NOMO-1 (cell line): ENCODE results near the gene PPP4R3A.
"Not testable (repeated sequence)": the region's sequence is repeated elsewhere in the genome, so short reads cannot be mapped to it uniquely, and the experiment has no call there.

Source experiments
- DNase-seq, 2 experiments: peaks; one replicate each; lab custom pipeline; 2025; ENCODE audit not compliant: unreplicated experiment in 2 of 2; lab: John Stamatoyannopoulos, UW

The PPP4R3A gene

DNA sequence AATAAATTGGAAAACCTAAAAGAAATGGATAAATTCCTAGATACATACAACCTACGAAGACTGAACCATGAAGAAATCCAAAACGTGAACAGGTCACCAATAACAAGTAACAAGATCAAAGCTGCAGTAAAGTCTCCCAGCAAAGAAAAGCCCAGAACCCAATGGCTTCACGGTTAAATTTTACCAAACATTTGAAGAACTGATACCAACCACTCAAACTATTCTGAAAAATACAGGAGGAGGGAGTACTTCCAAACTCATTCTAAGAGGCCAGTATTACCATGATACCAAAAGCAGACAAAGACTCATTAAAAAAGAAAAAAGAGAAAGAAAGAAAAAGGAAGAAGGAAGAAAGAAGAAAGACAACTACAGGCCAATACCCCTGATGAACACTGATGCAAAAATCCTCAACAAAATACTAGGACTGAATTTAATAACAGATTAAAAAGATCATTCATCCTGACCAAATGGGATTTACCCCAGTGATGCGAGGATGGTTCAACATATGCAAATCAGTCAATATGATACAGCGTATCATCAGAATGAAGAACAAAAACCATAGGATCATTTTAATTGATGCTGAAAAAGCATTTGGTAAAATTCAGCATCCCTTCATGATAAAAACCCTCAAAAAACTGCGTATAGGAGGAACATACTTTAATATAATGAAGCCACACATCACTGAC, 65.6 kb downstream of the PPP4R3A start:
- no peak for DNase-seq

DNA sequence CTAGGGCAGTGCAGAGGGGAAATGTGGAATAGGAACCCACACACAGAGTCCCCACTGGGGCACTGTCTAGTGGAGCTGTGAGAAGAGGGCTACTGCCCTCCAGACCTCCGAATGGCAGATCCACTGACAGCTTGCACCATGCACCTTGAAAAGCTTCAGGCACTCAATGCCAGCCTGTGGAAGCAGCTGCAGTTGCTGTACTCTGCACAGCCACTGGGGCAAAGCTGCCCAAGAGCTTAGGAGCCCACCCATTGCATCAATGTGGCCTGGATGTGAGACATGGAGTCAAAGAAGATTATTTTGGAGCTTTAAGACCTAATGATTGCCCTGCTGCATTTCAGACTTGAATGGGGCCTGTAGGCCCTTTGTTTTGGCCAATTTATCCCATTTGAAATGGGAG, 70.8 kb downstream of the PPP4R3A start:
- no peak for DNase-seq

DNA sequence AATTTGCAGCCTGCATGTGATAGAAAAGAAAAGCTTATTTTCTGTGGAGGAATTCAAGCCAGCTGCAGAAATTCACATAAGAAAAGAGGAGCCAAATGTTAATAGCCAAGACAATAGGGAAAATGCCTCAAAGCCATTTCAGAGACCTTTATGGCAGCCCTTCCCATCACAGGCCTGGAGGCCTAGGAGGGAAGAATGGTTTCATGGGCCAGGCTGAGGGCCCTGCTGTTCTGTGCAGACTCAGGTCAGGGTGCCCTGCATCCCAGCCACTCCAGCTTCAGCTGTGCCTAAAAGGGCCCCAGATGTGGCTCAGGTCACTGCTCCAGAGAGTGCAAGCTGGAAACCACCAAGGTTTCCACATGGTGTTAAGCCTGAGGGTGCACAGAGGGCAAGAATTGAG, 71.3 kb downstream of the PPP4R3A start:
- no peak for DNase-seq

DNA sequence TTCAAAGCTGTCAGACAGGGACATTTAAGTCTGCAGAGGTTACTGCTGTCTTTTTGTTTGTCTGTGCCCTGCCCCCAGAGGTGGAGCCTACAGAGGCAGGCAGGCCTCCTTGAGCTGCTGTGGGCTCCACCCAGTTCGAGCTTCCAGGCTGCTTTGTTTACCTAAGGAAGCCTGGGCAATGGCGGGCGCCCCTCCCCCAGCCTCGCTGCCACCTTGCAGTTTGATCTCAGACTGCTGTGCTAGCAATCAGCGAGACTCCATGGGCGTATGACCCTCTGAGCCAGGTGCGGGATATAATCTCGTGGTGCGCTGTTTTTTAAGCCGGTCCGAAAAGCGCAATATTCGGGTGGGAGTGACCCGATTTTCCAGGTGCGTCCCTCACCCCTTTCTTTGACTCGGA, 73.8 kb downstream of the PPP4R3A start:
- DNase-seq = not testable (repeated sequence)

DNA sequence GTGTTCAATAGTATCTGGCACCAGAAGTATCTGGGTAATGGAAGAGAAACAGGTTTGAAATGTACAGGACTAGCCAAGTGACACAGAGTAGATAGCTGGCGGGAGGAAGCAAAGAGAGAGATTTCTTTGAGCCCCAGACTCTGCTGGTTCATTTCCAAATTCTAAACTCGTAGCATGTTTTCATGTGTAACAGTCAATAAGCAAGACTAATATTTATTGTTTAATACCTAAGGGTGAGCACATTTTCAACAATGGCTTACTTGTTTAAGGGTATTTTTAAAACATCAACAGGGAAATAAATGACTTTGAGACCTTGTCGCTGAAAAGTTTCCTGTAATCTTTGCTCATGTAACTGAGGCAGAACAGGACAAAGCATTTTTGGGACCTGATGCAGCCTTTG, 80.7 kb downstream of the PPP4R3A start:
- DNase-seq = no peak

DNA sequence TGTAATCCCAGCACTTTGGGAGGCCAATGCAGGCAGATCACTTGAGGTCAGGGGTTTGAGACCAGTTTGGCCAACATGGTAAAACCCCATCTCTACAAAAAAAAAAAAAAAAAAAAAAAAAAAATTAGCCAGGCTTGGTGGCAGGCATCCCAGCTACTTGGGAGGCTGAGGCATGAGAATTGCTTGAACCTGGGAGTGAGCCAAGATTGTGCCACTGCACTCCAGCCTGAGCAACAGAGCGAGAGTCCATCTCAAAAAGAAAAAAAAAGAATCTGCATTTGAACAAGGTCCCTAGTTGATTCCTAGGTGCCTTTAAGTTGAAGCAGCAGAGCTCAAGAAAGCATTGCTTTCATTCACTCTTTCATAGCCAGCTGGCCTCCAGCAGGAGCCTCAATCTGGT, 81.2 kb downstream of the PPP4R3A start:
- DNase-seq = not testable (repeated sequence)

DNA sequence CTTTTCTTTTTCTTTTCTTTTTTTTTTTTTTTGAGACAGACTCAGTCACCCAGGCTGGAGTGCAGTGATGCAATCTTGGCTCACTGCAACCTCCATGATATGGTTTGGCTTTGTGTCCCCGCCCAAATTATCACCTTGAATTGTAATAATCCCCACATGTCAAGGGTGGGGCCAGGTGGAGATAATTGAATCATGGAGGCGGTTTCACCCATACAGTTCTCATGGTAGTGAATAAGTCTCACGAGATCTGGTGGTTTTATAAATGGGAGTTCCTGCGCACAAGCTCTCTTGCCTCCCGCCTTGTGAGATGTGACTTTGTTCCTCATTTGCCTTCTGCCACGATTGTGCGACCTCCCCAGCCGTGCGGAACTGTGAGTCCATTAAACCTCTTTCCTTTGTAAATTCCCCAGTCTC, 84.6 kb downstream of the PPP4R3A start:
- DNase-seq = peak; percentile 89 to 91

DNA sequence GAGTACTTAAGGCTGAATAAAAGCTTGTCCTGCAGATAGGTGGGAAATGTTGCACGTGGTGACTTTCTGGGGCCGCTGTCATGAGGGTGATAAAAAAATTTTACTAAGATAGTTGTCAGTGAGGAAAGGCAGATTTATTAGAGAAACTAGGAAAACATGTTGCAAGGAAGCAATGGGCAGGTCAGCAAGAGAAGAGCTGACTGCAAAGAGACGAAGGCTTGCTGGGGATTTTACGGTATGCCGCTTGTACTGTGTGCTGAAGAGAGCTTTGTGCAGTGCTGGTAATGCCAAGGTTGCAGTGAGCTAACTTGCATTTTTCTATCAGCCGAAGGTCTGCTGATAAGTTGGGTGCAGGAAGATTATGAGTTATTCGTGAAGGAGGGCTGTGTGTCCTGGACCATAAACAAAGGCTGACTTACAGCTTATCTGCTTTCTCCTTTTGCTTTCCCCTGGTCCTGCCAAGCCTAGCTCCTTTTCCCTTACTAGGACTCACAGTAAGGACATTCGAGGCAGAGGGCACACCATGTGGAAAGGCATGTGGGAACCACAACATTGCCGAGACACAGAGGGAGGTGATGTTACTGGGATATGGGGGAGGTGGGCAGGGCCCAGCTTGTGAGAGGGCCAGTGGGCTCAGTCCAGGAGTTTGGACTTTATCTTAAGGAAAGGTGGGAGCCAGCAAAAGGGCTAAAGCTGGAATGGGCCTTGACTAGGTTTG, 85.1 kb downstream of the PPP4R3A start:
- no peak for DNase-seq

DNA sequence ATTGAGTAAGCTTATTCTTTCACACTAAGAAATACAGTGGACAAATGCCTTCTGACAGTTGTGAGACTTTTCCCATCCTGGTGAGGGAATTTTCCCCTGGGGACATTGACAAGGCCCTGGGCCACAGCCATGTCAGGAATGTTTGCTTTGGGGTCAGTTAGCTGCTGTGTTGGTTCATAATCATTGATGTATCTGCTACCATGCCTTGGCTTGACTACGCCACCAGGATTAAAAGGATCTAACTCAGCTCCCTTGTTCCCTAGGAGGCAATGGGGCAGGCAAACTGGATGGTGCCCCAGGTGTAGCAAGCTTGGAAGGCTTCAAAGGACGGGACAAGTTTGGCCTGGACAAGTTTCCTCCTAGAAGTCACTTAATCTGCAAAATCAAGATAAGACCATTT, 89.4 kb downstream of the PPP4R3A start:
- no peak for DNase-seq

DNA sequence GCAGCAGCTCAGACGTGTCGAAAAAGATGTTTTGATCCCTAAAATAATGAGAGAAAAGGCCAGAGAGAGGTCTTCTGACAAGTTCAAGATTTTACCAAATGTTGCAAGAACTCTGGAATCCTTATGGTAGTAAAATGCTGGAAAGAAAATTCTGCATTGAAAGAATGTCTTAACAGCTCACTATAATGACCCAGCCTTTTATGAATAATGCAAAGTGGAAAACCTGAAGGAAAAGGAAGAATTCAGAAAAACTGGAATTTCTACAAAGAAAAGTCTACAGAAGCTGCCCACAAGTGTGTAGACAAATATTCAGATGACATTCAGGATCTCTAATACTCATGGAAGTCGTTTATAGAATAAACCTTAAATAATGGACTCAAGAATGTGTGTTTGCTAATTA, 90.7 kb downstream of the PPP4R3A start:
- DNase-seq = no peak

DNA sequence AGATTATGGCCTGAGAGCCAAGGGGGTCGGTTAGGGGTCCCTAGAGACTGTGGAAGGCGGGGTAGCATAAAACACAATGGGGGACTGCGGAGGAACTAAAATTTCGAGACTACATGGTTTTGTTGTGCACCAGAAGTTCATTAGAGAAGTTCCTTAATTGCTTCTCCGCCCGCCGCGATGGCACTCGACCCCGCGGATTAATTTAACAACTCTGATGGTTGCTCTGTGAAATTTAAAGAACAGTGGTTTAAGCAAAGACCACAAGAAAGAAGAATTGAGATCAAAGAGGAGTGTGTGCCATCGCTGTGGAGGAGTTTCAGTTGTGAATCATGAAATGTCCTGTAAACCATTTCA, 91.1 kb downstream of the PPP4R3A start:
- peak in 1 of 2 experiments; percentile 77 for DNase-seq

DNA sequence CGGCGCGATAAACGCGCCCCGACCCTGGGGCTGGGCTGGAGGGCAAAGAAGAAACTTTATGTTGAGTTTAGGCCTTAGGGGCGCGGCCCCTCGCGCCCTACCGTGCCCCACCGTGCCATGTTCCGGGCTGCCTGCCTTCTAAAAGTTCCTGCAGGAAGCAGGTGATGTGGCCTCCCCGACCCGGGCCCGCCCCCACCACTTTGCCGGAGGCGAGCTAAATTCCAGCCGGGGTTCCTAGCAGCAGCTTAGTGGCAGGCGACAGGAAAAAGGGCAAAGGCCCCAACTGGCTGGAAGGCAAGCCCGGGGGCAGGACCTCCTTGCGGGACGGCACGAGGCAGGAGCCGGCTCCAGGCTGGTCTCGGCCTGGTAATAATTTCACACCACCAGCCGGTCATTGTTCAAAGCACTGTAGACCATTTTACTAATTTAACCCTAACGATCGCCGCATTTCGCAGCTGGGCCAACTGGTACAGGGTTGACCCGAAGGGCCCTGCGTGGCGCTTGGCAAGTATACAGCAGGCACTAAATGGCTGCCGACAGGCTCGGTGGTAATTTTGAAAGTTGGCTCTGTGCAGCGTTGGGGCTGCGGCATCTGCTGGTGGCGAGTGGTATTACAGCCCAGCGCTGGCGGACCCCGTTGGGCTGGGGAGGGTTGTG, 91.6 kb downstream of the PPP4R3A start:
- DNase-seq = peak; percentile 70 to 77

DNA sequence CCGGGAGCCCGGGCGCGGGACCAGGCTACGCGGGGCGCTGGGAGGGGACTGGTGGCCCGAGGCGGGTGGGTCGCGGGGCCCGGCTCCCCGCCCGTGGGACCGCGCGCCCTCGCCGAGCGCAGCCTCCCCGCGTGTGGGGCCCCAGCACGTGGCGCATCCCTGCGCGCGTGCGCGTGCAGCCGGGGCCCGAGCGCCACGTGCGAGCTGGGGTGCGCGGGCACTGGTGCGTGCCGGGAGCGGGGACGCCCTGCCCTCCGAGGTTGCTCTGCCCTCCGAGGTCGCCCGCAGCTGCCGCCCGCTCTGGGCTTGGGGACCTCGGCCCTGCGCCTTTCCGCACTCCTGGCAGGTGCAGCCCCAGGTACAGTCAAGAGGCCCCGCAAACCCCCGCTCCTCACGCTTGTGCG, 92.1 kb downstream of the PPP4R3A start:
- DNase-seq = peak; percentile 58 to 67

DNA sequence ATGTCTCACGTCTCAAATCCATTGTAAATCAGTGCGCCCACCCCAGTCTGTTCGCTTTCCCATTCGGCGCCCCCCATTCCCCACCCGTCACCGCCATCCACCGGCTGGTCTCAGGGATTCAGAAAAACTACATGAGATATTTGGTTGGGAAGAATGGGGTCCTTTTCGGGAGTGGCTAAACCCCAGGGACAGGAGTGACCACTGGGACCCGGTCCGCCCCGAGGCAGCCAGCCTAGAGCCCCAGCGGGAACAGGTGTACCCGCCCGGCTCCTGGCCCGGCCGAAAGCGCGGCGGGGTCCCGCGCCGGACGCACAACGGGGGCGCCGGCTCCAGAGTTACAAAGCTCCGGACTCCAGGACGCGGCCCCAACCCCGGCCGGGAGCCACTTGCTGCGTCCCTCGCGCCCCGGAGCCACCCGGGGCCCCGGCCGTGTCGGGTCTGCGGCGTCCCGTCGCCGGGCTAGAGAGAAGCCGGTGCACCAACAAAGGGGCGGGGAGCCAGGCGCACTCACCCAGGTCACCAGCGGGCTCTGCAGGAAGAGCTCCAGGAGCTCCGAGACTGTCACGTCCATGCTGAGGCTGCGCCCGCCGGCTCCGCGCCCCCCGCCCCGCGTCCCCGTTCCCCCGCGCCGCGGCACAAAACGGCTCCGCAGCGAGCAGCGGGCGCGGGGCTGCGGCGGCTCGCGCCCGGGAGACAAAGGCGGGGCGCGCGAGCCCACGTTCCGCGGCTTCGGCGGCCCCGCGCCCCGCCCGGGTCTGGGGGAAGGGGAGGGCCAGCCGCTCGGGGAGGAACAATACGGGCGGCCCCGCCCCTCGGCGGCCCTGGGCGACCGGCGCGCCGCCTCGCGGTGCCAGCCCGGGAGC, 92.8 kb downstream of the PPP4R3A start, which contains the start of gene CCDC88C:
CCDC88C (minus strand) TSS at position 701 of the 863 bp plus-strand sequence; CDS start at position 571, 130 bp downstream.
- peak; percentile 71 to 79 for DNase-seq

DNA sequence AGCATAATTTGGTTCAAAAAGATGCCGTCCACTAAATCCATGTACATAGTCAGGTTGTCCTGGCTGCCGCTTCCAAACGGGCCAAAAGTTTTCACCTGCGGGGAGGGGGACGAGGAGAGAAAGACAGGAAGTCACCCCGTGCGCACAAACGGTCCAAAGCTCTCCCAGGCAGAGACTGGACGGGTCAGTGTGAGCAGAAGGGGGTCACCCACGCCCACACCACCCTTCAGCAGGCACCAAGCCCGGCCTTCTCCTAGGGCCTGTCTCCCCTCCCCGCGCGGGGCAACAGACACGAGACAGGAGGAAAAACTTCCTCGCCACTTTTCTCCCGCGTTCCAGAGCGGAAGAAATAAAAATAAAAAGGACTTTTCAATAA, 93.4 kb downstream of the PPP4R3A start:
- DNase-seq = no peak

DNA sequence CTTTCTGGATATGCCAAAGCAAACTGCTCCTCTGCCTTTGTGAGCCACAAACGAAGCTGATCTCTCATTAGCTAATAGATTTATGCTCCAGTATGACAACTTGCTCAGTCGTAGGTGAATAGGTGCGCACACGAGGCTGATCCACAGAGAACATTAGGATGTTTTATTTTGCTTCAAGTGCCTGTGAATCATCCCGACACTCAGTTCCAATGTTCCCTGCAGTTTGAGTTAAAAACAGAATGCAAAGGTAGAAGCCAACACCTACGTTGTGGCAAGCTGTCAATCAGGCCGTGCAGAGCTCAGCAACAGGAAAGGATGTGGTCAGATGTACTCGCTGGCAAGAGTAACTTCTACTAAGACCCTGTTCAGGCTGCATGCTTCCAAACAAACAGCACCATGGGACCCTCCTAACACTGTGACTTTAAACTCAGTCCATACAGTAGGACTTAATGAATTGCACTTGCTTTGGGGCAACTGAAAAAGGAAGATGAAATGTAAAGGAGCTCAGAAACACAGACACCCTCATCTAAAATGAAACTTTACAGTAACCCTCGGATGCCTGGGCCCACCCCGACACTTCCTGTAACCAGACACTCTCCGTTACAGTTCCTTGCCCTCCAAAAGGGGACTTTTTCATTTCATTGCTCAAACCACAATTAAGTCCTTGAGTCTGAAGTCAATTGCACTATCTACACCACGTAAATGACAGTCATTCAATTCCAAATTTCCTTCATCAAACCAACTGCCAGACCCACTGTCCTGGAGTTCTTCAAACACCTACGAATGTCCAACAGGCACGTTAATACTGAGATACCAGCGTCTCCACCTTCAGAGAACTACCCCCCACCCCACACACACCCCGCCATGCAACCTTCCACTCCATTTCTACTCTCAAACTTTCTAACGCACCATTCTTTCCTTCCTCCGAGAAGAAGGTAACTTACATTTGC, 94.0 kb downstream of the PPP4R3A start:
- peak; percentile 17 to 53 for DNase-seq

DNA sequence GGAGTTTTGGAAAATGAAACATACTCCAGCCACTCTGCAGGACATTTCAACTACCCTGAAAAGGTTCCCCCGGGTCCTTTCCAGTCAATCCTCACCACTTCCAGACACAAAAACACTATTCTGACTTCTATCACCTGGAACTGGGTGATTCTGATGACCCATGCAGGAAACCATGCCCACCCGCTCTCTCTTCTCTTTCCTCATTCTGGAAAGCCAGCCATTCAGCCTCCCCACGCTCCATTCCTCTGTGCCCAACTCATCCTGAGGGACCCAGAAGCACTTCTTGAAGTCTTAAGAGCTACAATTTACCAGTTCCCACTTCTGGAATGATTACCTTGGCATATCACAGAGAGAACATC, 95.7 kb downstream of the PPP4R3A start:
- no peak for DNase-seq

DNA sequence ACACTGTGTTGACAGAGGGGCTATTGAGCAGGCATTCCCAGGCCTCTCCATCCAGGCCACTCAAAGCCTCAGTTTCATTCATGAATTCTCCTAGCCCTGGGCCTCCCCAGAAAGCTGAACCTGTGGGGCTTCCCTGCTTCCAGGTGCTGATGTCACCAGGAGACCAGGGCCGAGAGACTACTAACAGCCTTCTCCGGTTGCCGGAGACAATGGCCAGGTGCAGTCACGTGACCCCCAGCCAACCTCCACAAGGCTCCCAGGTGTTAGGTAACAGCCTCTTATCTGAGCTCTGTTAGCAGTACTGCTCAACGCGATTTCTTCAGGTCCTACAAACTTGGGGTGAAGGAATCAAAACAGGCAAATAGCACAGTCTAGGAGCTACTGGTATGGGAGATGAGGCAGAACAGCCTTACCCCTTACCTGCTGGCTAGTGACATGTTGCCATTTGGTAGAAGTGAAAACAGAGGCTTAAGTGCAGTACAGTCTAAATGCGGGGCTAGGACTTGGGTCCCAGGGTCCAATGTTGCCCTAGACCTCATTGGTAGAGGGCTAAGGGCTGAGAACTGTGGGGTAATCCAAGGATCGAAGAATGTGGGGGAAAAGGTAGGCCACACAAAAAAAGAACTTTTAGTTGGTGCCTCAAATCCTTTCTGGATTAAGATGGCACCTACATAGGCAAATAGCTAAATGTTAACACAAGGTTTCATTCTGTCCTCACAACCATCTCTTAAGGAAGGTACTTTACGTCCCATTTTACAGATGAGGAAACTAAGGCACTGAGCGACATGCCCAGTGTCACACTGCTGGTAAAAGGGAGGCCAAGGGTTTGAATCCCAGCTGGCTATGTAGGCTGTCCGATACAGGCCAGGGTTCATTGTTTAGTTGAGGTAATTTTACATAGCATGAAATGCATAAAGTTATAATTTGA, 96.3 kb downstream of the PPP4R3A start:
- no peak for DNase-seq

DNA sequence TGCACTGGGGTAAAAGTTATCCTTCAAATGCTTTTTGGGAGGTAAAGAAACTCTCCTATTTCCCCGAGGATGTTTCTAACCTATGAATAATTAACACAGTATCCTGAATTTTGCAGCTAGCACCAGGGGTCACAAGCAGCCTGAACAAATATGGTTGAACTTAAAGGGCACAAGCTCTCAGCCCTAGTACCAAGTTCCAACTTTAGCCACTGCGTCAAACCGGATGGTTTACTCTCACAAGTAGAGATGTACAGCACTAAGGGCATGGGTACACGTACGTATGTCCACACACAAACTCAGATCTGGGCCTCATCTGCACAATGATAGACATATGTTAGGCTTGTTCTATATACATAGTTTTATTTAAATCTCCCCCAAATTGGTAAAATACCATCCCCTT, 97.2 kb downstream of the PPP4R3A start:
- no peak for DNase-seq
